Esophagus muscularis mucosa (tissue), 4 donors: Measurements from ENCODE around the gene WDR49. TPM values are rescaled to one million over a fixed set of nuclear protein-coding genes. Genes with fewer than 3 reads are reported as not detected.

Experiments
- DNase-seq: peaks from one replicate; pipeline ENCODE4 v3.0.0-alpha.2; 2017; ENCODE audit errors: extremely low spot score
- H3K27ac ChIP-seq, 4 donors: fragments of 200-600 bp; sonication (generic); replicated peaks in 1 of 4; 1 replicate in 3 of 4; 2 replicates in 1 of 4; pipeline ENCODE4 v1.5.1; 2016 to 2019; ENCODE audit warnings: mild to moderate bottlenecking in 1 of 4
- H3K27me3 ChIP-seq, 4 donors: fragments of 200-600 bp; sonication (generic); one replicate each; pipeline versions ENCODE4 v1.5.1 to v1.6.0; 2016 to 2019
- H3K36me3 ChIP-seq, 4 donors: fragments of 200-600 bp; sonication (generic); one replicate each; pipeline ENCODE4 v1.5.1; 2016 to 2019
- H3K4me1 ChIP-seq, 4 donors: fragments of 200-600 bp; sonication (generic); one replicate each; pipeline ENCODE4 v1.5.1; 2016 to 2019
- H3K4me3 ChIP-seq, 4 donors: fragments of 200-600 bp; sonication (generic); 1 replicate in 2 of 4; 2 replicates in 2 of 4; pipeline ENCODE4 v1.5.1; 2016 to 2019; ENCODE audit warnings: mild to moderate bottlenecking in 4 of 4, moderate library complexity in 1 of 4
- H3K9me3 ChIP-seq, 4 donors: fragments of 200-600 bp; sonication (generic); 1 replicate in 3 of 4; 2 replicates in 1 of 4; pipeline ENCODE4 v1.5.1; 2016 to 2019
- EP300 ChIP-seq: sonication (generic); formaldehyde crosslinking; IDR thresholded peaks from one replicate; pipeline ENCODE4 v1.6.1; 2017; ENCODE audit warnings: antibody characterized with exemption
- POLR2A ChIP-seq: fragments of 450-650 bp; IDR thresholded peaks from one replicate; pipeline ENCODE4 v1.6.1; 2017; ENCODE audit warnings: antibody characterized with exemption, moderate library complexity, mild to moderate bottlenecking, low read depth
- POLR2AphosphoS5 ChIP-seq, 2 donors: sonication (generic); formaldehyde crosslinking; IDR thresholded peaks; one replicate each; pipeline ENCODE4 v1.6.1; 2017; ENCODE audit warnings: antibody characterized with exemption in 2 of 2
- WGBS: methylation state at CpG from one replicate; pipeline ENCODE4 v1.1.5; 2018; 5-methylcytosine and 5-hydroxymethylcytosine counted together
- intact Hi-C: fragments of 100-400 bp; cut with DNase I; formaldehyde crosslinking; loops from one replicate; pipeline ENCODE4 v1.15.1; 2023
- total RNA-seq, 4 donors: library from RNA; depleted of rRNA; stranded (reverse); fragments of >200 nt; gene quantifications; one replicate each; pipeline versions ENCODE4 v1.1.0 to v1.2.1, GENCODE V29; 2016
- TF ChIP-seq, protein P1 (sequence below), 3 experiments: fragments of 200-600 bp in 2 of 3; fragments of 450-650 bp in 1 of 3; sonication (generic) in 2 of 3; IDR thresholded peaks; one replicate each; pipeline ENCODE4 v1.5.1; 2017 to 2019; ENCODE audit warnings: antibody characterized with exemption in 3 of 3, mild to moderate bottlenecking in 2 of 3, moderate library complexity in 1 of 3

WDR49 gene
- total RNA-seq, 4 donors from 2014 or later, result 2.9 to 9.9 (median 7.2) TPM

DNA sequence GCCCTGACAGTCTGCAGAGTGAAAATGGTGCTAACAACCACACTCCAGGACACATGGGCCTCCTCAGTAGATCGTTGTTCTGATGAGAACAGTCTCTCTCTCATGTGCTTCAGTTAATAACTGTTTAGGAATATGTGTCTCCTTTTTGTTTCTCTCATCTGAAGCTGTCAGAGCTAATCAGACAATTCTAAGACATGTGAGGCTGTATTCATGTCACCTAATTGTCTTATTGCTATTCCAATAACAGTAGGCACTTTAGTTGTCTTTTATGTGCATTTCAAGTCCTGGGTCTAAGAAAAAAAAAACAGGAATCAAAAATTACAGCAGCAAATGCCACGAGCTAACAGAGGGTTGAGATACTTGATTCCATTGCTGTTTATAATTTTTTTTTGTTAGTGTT is 89.1 kb downstream of the WDR49 start:
- 63% methylated on average over 2 of the region's 2 CpGs for WGBS
- no peaks in the 10 kb centered on the region for H3K36me3 ChIP-seq
- intact Hi-C loops, result no loop called here
- no peaks in the 10 kb centered on the region for H3K9me3 ChIP-seq
- no peaks in the 10 kb centered on the region for H3K27me3 ChIP-seq
- H3K27ac ChIP-seq, result no peak overlapping the region
- H3K4me3 ChIP-seq, result no peak overlapping the region
- no peak for DNase-seq
- no peaks in the 10 kb centered on the region for H3K4me1 ChIP-seq
- TF ChIP-seq, protein P1, sequence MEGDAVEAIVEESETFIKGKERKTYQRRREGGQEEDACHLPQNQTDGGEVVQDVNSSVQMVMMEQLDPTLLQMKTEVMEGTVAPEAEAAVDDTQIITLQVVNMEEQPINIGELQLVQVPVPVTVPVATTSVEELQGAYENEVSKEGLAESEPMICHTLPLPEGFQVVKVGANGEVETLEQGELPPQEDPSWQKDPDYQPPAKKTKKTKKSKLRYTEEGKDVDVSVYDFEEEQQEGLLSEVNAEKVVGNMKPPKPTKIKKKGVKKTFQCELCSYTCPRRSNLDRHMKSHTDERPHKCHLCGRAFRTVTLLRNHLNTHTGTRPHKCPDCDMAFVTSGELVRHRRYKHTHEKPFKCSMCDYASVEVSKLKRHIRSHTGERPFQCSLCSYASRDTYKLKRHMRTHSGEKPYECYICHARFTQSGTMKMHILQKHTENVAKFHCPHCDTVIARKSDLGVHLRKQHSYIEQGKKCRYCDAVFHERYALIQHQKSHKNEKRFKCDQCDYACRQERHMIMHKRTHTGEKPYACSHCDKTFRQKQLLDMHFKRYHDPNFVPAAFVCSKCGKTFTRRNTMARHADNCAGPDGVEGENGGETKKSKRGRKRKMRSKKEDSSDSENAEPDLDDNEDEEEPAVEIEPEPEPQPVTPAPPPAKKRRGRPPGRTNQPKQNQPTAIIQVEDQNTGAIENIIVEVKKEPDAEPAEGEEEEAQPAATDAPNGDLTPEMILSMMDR (IDR thresholded peaks at IDR 0.05), result no peak
- TF ChIP-seq POLR2AphosphoS5 (IDR thresholded peaks at IDR 0.05), result no peak
- no peak for TF ChIP-seq EP300
- no peak for TF ChIP-seq POLR2A

DNA sequence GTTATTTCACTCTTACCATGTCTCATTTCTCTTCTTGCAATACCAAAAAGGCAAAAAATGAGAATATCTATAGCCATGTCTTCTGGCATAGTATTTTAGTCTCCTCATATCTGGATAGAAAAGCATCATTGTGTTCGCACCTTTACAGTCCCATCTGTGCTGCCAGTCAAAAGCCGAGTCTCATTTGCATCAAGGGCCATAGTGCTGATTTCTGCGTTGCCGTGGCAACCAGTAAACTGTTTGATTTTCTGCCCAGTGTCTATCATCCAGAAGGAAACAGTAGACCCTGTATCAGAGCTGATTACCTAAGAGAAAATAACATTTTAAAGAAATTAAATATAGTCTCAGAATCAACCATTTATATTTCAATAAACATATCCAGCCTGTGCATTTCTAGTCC is 93.8 kb downstream of the WDR49 start:
- intact Hi-C loops, result no loop called here
- Histone ChIP-seq H3K27ac (no peak overlapping the region), H3K4me3 (no peak overlapping the region), H3K36me3 (no peaks in the 10 kb centered on the region), H3K4me1 (no peaks in the 10 kb centered on the region), H3K27me3 (no peaks in the 10 kb centered on the region), H3K9me3 (no peaks in the 10 kb centered on the region)
- no peak for DNase-seq
- TF ChIP-seq POLR2A (no peak), EP300 (no peak), POLR2AphosphoS5 (IDR thresholded peaks at IDR 0.05) (no peak)
- TF ChIP-seq, protein P1 (IDR thresholded peaks at IDR 0.05), result no peak
- WGBS, result 95% methylated on average over 4 of the region's 4 CpGs

DNA sequence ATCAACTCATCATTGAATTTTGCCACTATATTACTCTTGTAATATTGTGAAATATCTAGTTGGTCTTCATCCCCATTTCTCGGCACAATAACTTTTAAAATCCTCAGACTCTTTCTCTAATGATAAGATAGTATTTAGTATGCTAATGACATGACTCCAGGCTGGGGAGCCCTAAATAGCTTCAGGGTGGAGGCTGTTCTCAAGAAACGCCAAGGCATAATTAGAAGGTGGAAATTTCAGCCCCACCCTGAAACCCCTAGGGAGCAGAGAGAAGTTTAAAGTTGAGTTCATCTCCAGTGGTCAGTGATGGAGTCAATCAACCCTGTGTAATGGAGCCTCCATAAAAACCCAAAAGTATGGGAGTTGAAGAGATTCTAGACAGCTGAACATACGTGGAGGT is 98.8 kb downstream of the WDR49 start:
- Histone ChIP-seq H3K27ac (no peak overlapping the region), H3K4me3 (no peak overlapping the region), H3K4me1 (no peaks in the 10 kb centered on the region), H3K27me3 (no peaks in the 10 kb centered on the region), H3K9me3 (no peaks in the 10 kb centered on the region), H3K36me3 (no peaks in the 10 kb centered on the region)
- WGBS, result 82% methylated on average over 3 of the region's 3 CpGs
- no peak for DNase-seq
- intact Hi-C loops, result no loop called here
- no peak for TF ChIP-seq POLR2AphosphoS5 (IDR thresholded peaks at IDR 0.05)
- TF ChIP-seq POLR2A, result no peak
- TF ChIP-seq EP300, result no peak
- TF ChIP-seq, protein P1 (IDR thresholded peaks at IDR 0.05), result no peak

DNA sequence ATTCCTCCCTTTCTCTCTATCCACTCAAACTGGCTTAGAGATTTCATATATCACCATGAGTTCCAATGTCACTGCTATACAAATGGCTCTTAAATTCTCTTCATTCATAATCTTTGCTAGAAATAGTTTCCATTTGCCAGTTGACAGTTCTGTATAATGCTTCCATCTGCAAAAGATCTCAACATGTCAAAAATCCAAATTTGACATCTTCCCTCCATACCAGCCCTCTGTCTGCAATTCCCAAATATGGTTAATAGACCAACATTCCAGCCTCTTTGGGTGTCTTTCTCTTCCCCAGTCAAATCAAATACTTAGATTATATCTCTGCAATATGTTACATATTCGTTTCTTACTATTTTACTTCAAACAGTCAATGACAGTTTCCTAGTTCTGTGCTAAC is 115.7 kb downstream of the WDR49 start:
- TF ChIP-seq EP300 (no peak), POLR2A (no peak), POLR2AphosphoS5 (IDR thresholded peaks at IDR 0.05) (no peak)
- TF ChIP-seq, protein P1 (IDR thresholded peaks at IDR 0.05), result no peak
- Histone ChIP-seq H3K4me1 (no peaks in the 10 kb centered on the region), H3K4me3 (no peak overlapping the region), H3K27ac (no peak overlapping the region), H3K36me3 (no peaks in the 10 kb centered on the region), H3K27me3 (no peaks in the 10 kb centered on the region), H3K9me3 (peaks cover 0 to 11% (median 7%) of the 10 kb centered on the region in 4 donors)
- intact Hi-C loops, result no loop called here
- WGBS, result 61% methylated on average over 1 of the region's 1 CpG
- DNase-seq, result no peak

DNA sequence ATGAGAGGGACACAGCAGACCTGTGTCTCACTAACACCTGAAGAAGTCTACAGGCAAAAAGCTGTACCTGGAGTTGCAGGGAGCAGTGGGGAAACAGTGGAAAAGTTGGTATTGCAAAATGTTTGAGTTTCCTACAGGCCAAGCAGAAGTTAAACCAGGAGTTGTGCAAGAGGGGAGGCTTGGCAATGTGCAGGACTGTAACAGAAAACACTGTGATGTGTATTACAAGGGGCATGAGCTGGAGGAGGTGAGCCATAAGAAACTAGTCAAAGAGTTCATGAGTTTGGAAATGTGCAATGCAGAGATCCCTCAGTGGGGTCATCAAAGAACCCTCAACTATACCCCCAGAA is 132.8 kb downstream of the WDR49 start:
- DNase-seq, result no peak
- no peak overlapping the region for H3K27ac ChIP-seq
- TF ChIP-seq POLR2A (no peak), EP300 (no peak), POLR2AphosphoS5 (IDR thresholded peaks at IDR 0.05) (no peak)
- TF ChIP-seq, protein P1 (IDR thresholded peaks at IDR 0.05), result no peak
- H3K9me3 ChIP-seq, result no peaks in the 10 kb centered on the region
- H3K4me3 ChIP-seq, result no peak overlapping the region
- intact Hi-C loops, result no loop called here
- no peaks in the 10 kb centered on the region for H3K4me1 ChIP-seq
- no peaks in the 10 kb centered on the region for H3K27me3 ChIP-seq
- no peaks in the 10 kb centered on the region for H3K36me3 ChIP-seq
